Activated CD8-positive, alpha-beta memory T cell treated with anti-CD3 and anti-CD28 coated beads, Interleukin-2, amount 50 U/mL, for 24 hours (primary cell): ENCODE measurements around the gene NIPBL.
"Not testable (repeated sequence)": the region's sequence is repeated elsewhere in the genome, so short reads cannot be mapped to it uniquely, and the experiment has no call there.

ENCODE experiments used
- DNase-seq: peaks from one replicate; pipeline ENCODE4 v3.0.0-alpha.2; 2020; ENCODE audit errors: extremely low read depth

NIPBL gene

GRCh38 chr5:36948650-36949049 lies 72.1 kb downstream of the NIPBL start:
- DNase-seq: no peak

- no peak for DNase-seq
Observed at GRCh38 chr5:36949593-36949992, 73.0 kb downstream of the NIPBL start.

- no peak for DNase-seq
Observed at GRCh38 chr5:36950586-36951457, 74.3 kb downstream of the NIPBL start.

GRCh38 chr5:36953043-36953442 lies 76.5 kb downstream of the NIPBL start:
- no peak for DNase-seq

- DNase-seq: no peak
Observed at GRCh38 chr5:36957953-36958537, 81.5 kb downstream of the NIPBL start.

GRCh38 chr5:36958612-36959011 lies 82.0 kb downstream of the NIPBL start:
- DNase-seq: no peak

GRCh38 chr5:36965179-36965578 lies 88.6 kb downstream of the NIPBL start:
- no peak for DNase-seq

- DNase-seq: no peak
Observed at GRCh38 chr5:36969700-36970395, 93.3 kb downstream of the NIPBL start.

GRCh38 chr5:36978196-36978595 lies 101.6 kb downstream of the NIPBL start:
- DNase-seq: no peak

- DNase-seq: no peak
Observed at GRCh38 chr5:36982146-36982545, 105.6 kb downstream of the NIPBL start.

GRCh38 chr5:36985387-36985786 lies 108.8 kb downstream of the NIPBL start:
- DNase-seq: no peak

GRCh38 chr5:36988396-36988795 lies 111.8 kb downstream of the NIPBL start:
- DNase-seq: no peak

GRCh38 chr5:36998578-36998977 lies 122.0 kb downstream of the NIPBL start:
- DNase-seq: no peak

- DNase-seq: no peak
Observed at GRCh38 chr5:37002176-37002751, 125.7 kb downstream of the NIPBL start.

- DNase-seq: no peak
Observed at GRCh38 chr5:37005252-37005651, 128.7 kb downstream of the NIPBL start.

- no peak for DNase-seq
Observed at GRCh38 chr5:37005946-37006540, 129.5 kb downstream of the NIPBL start.

- DNase-seq: not testable (repeated sequence)
Observed at GRCh38 chr5:37013181-37013580, 136.6 kb downstream of the NIPBL start.

- no peak for DNase-seq
Observed at GRCh38 chr5:37014321-37014720, 137.8 kb downstream of the NIPBL start.

GRCh38 chr5:37015795-37016666 lies 139.5 kb downstream of the NIPBL start:
- no peak for DNase-seq

GRCh38 chr5:37028910-37029309 lies 152.3 kb downstream of the NIPBL start:
- DNase-seq: no peak

GRCh38 chr5:37029436-37029835 lies 152.9 kb downstream of the NIPBL start:
- no peak for DNase-seq
